Fibroblast of pulmonary artery (primary cell): ENCODE measurements around the gene EFS.
"Not testable (repeated sequence)": the region's sequence is repeated elsewhere in the genome, so short reads cannot be mapped to it uniquely, and the experiment has no call there.

Experiments
- DNase-seq: peaks from one replicate; pipeline ENCODE4 v3.0.0-alpha.2; 2010; ENCODE audit warnings: low read depth
- H3K4me3 ChIP-seq: replicated peaks from 2 replicates; pipeline ENCODE4 v1.5.1; 2011; ENCODE audit warnings: low read depth, mild to moderate bottlenecking, control low read depth, low read length, moderate library complexity
- CTCF ChIP-seq: IDR thresholded peaks from 2 replicates; pipeline ENCODE4 v1.5.1; 2011; ENCODE audit warnings: mild to moderate bottlenecking, control low read depth, low read length, inconsistent platforms; ENCODE audit errors: missing control alignments

Gene EFS

GRCh38 chr14:23404331-23404900, 39.4 kb upstream of the EFS start:
- no peak for DNase-seq
- no peak for TF ChIP-seq CTCF
- H3K4me3 ChIP-seq = no peak overlapping the region

- no peak overlapping the region for H3K4me3 ChIP-seq
- DNase-seq = no peak
- no peak for TF ChIP-seq CTCF
Measured at GRCh38 chr14:23403908-23404307, 38.9 kb upstream of the EFS start.

- DNase-seq = no peak
- TF ChIP-seq CTCF = no peak
- H3K4me3 ChIP-seq = no peak overlapping the region
Measured at GRCh38 chr14:23403139-23403438, 38.1 kb upstream of the EFS start.

- no peak overlapping the region for H3K4me3 ChIP-seq
- no peak for TF ChIP-seq CTCF
- no peak for DNase-seq
Measured at GRCh38 chr14:23402296-23403138, 37.5 kb upstream of the EFS start.

- no peak for DNase-seq
- H3K4me3 ChIP-seq = no peak overlapping the region
- no peak for TF ChIP-seq CTCF
Measured at GRCh38 chr14:23401291-23401690, 36.3 kb upstream of the EFS start.

GRCh38 chr14:23400496-23401149, 35.7 kb upstream of the EFS start:
- not testable (repeated sequence) for DNase-seq, H3K4me3 ChIP-seq

GRCh38 chr14:23399591-23399990, 34.6 kb upstream of the EFS start:
- no peak for TF ChIP-seq CTCF
- H3K4me3 ChIP-seq = no peak overlapping the region
- no peak for DNase-seq
